ENCODE measurements around the gene MAP1S. TPM values are rescaled to one million over a fixed set of nuclear protein-coding genes. Genes with fewer than 3 reads are reported as not detected.
"Not testable (repeated sequence)": the region's sequence is repeated elsewhere in the genome, so short reads cannot be mapped to it uniquely, and the experiment has no call there.

Gene MAP1S
- total RNA-seq, 3 donors from 2014 or later: 11.2 to 17.4 (median 15.4) TPM

DNA sequence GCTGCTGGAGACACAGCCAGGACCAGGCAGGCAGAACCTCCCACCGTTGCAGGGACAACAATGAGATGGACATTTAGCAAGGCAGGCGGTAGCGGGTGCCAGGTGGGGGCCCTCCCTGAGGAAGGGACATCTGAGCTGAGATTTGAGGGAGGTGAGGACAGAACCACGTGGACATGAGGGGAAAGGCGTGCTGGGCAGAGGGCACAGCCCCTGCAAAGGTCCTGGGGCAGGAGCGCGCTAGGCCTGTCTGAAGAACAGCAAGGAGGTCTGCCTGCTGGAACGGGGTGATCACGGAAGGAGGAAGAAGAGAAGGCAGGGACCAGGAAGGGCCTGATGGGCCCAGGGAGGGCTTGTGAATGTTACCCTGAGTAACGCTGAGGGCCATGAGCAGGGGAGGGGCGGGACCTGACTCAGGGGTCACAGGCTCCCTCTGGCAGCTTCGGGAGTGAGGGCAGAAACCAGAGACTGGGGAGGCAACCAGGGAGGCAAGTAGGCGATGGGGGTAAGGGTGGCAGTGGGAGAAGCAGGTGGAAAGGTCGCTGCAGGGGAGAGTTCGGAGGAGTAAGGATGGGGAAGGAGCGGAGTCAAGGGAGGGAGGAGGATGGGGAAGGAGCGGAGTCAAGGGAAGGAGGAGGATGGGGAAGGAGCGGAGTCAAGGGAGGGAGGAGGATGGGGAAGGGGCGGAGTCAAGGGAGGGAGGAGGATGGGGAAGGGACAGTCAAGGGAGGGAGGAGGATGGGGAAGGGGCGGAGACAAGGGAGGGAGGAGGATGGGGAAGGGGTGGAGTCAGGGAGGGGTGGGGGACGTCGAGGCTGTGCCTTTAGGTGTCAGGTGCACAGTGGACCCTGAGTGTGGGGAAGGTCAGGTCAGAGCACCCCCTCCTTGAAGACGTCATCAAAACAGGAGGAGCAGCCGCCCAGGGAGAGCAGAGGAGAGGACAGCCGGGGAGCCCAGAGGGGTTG lies 60.0 kb downstream of the MAP1S start:
- Histone ChIP-seq H3K9me3 (no peaks in the 10 kb centered on the region), H3K27me3 (peaks cover 0 to 3% of the 10 kb centered on the region in 2 donors), H3K27ac (peak overlapping the region in 1 of 2 donors; percentile 25), H3K4me1 (no peaks in the 10 kb centered on the region), H3K36me3 (no peaks in the 10 kb centered on the region), H3K4me3 (peak overlapping the region; percentile 7 to 64 (median 46))
- intact Hi-C loops (cut with DNase I; ENCODE audit: low total_unique reads): no loop called here
- TF ChIP-seq POLR2A (IDR thresholded peaks at IDR 0.05) (no peak), POLR2AphosphoS5 (IDR thresholded peaks at IDR 0.05) (no peak)
- TF ChIP-seq, protein P1, sequence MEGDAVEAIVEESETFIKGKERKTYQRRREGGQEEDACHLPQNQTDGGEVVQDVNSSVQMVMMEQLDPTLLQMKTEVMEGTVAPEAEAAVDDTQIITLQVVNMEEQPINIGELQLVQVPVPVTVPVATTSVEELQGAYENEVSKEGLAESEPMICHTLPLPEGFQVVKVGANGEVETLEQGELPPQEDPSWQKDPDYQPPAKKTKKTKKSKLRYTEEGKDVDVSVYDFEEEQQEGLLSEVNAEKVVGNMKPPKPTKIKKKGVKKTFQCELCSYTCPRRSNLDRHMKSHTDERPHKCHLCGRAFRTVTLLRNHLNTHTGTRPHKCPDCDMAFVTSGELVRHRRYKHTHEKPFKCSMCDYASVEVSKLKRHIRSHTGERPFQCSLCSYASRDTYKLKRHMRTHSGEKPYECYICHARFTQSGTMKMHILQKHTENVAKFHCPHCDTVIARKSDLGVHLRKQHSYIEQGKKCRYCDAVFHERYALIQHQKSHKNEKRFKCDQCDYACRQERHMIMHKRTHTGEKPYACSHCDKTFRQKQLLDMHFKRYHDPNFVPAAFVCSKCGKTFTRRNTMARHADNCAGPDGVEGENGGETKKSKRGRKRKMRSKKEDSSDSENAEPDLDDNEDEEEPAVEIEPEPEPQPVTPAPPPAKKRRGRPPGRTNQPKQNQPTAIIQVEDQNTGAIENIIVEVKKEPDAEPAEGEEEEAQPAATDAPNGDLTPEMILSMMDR (IDR thresholded peaks at IDR 0.05): no peak
- DNase-seq (ENCODE audit: low spot score in 2 of 2): peak in 1 of 2 donors; percentile 38

DNA sequence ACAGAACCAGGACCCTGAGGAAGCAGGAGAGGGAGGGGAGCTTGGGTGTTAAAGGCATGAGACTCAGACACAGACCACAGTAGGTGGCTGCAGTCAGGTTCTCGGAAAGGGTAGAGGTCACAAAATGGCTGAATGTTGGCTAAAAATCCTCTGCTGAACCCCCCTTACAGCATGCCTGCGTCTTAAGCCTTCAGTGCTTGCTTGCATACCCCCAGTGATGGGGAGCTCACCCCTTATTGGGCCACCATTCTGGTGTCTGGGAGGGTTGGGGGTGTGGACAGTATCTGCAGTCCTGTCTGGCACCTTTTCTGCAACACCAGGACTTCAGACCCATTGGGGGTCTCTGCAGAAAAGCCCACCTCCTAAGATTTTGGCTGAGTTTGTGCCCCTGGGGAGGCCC lies 61.5 kb downstream of the MAP1S start:
- Histone ChIP-seq H3K4me1 (no peaks in the 10 kb centered on the region), H3K36me3 (no peaks in the 10 kb centered on the region), H3K27me3 (peaks cover 0 to 3% of the 10 kb centered on the region in 2 donors), H3K4me3 (no peak overlapping the region), H3K27ac (no peak overlapping the region), H3K9me3 (no peaks in the 10 kb centered on the region)
- TF ChIP-seq POLR2A (IDR thresholded peaks at IDR 0.05) (no peak), POLR2AphosphoS5 (IDR thresholded peaks at IDR 0.05) (no peak)
- TF ChIP-seq, protein P1 (IDR thresholded peaks at IDR 0.05): no peak
- DNase-seq (ENCODE audit: low spot score in 2 of 2): no peak
- intact Hi-C loops (cut with DNase I; ENCODE audit: low total_unique reads): no loop called here

DNA sequence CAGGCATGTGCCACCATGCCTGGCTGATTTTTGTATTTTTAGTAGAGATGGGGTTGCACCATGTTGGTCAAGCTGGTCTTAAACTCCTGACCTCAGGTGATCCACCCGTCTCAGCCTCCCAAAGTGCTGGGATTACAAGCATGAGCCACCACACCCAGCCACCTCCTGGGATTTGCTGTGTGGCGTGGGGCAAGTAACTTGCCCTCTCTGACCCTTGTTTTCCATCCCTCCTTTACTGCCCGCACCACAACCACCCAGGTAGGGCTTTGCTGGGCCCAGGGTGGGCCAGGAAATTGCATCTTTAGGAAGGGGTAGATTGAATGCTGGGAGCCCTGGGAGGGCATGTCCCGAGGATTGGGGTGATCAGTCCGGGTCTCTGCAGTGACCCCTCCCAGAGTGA lies 64.4 kb downstream of the MAP1S start:
- intact Hi-C loops (cut with DNase I; ENCODE audit: low total_unique reads); DNase-seq (ENCODE audit: low spot score in 2 of 2): not testable (repeated sequence)

More for the DNA sequence above, 64.4 kb downstream of the MAP1S start:
- H3K4me1 ChIP-seq, H3K9me3 ChIP-seq, H3K27ac ChIP-seq, H3K36me3 ChIP-seq, H3K4me3 ChIP-seq, H3K27me3 ChIP-seq: not testable (repeated sequence)

Other genes starting within 250 kb of the MAP1S start
- 10 to 100 TPM; 32.4 to 35.4 (median 34.8) TPM for gene SLC27A1, start 249.0 kb upstream of the MAP1S start, total RNA-seq
- gene PGLS, start 207.8 kb upstream of the MAP1S start, total RNA-seq: 10 to 100 TPM; 62.2 to 89.8 (median 72.4) TPM
- 10 to 100 TPM; 45.1 to 99.9 (median 57.0) TPM for gene COLGALT1, start 163.8 kb upstream of the MAP1S start, total RNA-seq
- gene UNC13A, start 31.1 kb upstream of the MAP1S start, total RNA-seq: under 1 TPM in 2 of 3 donors, not detected in 1; under 0.01 to 0.15 TPM
- 1 to 10 TPM; 1.6 to 5.3 (median 2.9) TPM for gene FCHO1, start 32.0 kb downstream of the MAP1S start, total RNA-seq
- gene B3GNT3, start 75.7 kb downstream of the MAP1S start, total RNA-seq: 1 to 10 TPM in 2 of 3 donors, under 1 TPM in 1; 0.32 to 6.9 (median 2.0) TPM
- under 1 TPM in 1 of 3 donors, not detected in 2; 0.66 TPM for gene INSL3, start 102.0 kb downstream of the MAP1S start, total RNA-seq
- 10 to 100 TPM in 1 of 3 donors, 1 to 10 TPM in 2; 2.8 to 13.1 (median 3.5) TPM for gene JAK3, start 128.5 kb downstream of the MAP1S start, total RNA-seq
- 1,000 to 10,000 TPM; 1,333 to 1,973 (median 1,587) TPM for gene RPL18A, start 140.4 kb downstream of the MAP1S start, total RNA-seq
- gene SLC5A5, start 152.5 kb downstream of the MAP1S start, total RNA-seq: not detected
- 10 to 100 TPM; 43.8 to 53.4 (median 47.9) TPM for gene CCDC124, start 213.5 kb downstream of the MAP1S start, total RNA-seq
- gene KCNN1, start 247.6 kb downstream of the MAP1S start, total RNA-seq: under 1 TPM in 2 of 3 donors, not detected in 1; 0.33 to 0.59 TPM